Kidney (tissue), 14 donors: Measurements from ENCODE around the gene RBMS3. TPM values are rescaled to one million over a fixed set of nuclear protein-coding genes. Genes with fewer than 3 reads are reported as not detected.

Experiments
- DNase-seq, 5 donors: peaks; one replicate each; pipeline ENCODE4 v3.0.0-alpha.2; 2013 to 2020
- FAIRE-seq: peaks from 2 replicates; lab custom pipeline; 2012; peaks lifted over from hg19 to GRCh38; lab: Jason Lieb, UNC
- H3K27ac ChIP-seq, 2 donors: one replicate each; pipeline ENCODE4 v1.7.0; 2013; ENCODE audit warnings: low read depth in 2 of 2, low read length in 2 of 2, inconsistent platforms in 1 of 2
- H3K27me3 ChIP-seq: one replicate; pipeline ENCODE4 v1.7.1; 2013; ENCODE audit warnings: low read length, inconsistent platforms; ENCODE audit not compliant: control insufficient read depth, insufficient read depth
- H3K36me3 ChIP-seq, 3 donors: one replicate each; pipeline versions ENCODE4 v1.7.0 to v1.7.1; 2013; ENCODE audit warnings: low read length in 3 of 3, control low read depth in 1 of 3, inconsistent platforms in 1 of 3; ENCODE audit not compliant: insufficient read depth in 3 of 3, control insufficient read depth in 2 of 3
- H3K4me1 ChIP-seq, 3 donors: one replicate each; pipeline versions ENCODE4 v1.7.0 to v1.7.1; 2013; ENCODE audit warnings: low read length in 3 of 3, inconsistent platforms in 1 of 3, low read depth in 1 of 3; ENCODE audit not compliant: control insufficient read depth in 2 of 3, insufficient read depth in 2 of 3
- H3K4me3 ChIP-seq, 3 donors: one replicate each; pipeline versions ENCODE4 v1.7.0 to v1.8.1; 2013; ENCODE audit warnings: low read length in 3 of 3, control low read depth in 1 of 3, inconsistent platforms in 1 of 3
- H3K9ac ChIP-seq, 3 donors: one replicate each; pipeline versions ENCODE4 v1.7.0 to v1.7.1; 2013; ENCODE audit warnings: low read length in 3 of 3, control low read depth in 1 of 3, inconsistent platforms in 1 of 3
- H3K9me3 ChIP-seq, 3 donors: one replicate each; pipeline versions ENCODE4 v1.7.0 to v1.7.1; 2013; ENCODE audit warnings: low read length in 3 of 3, control low read depth in 1 of 3, inconsistent platforms in 1 of 3; ENCODE audit not compliant: control insufficient read depth in 2 of 3, insufficient read depth in 1 of 3
- intact Hi-C: fragments of 100-400 bp; cut with DNase I; formaldehyde crosslinking; loops from one replicate; pipeline ENCODE4 v1.11.1; 2022
- polyA plus RNA-seq: library from polyadenylated mRNA; stranded (reverse); fragments of 350-450 nt; fragmentation: Illumina TruSeq; extraction: RNeasy Lipid Tissue Mini Kit (QIAGEN cat#74804); gene quantifications from one replicate; pipeline ENCODE4 v1.2.3, GENCODE V29; 2014; ENCODE audit warnings: low read depth, low replicate concordance; ENCODE audit not compliant: insufficient read depth
- total RNA-seq: library from RNA; stranded (reverse); fragmentation: NEBNext Ultra II Directional; extraction: Animal tissue kit (Norgen Biotek cat#: 25700); gene quantifications from one replicate; pipeline ENCODE4 v1.2.1, GENCODE V29; 2021
- TF ChIP-seq, protein P1 (sequence below): IDR thresholded peaks from 3 replicates; pipeline ENCODE4 v1.5.1; 2012; ENCODE audit warnings: mild to moderate bottlenecking, moderate library complexity, borderline replicate concordance; ENCODE audit not compliant: insufficient read depth; ENCODE audit errors: extremely low read depth
- donor health status: control.
- donor health status: control.
- donor health status: control.
- donor health status: control.
- donor health status: control.
- donor health status: DM: yes; HTN: yes; CAD: no.
- donor health status: Normal renal cell carcinoma (clear cell type).

Gene RBMS3
- total and polyA plus RNA-seq, 2 donors from 2014 or later = 3.2 to 48.8 TPM

DNA sequence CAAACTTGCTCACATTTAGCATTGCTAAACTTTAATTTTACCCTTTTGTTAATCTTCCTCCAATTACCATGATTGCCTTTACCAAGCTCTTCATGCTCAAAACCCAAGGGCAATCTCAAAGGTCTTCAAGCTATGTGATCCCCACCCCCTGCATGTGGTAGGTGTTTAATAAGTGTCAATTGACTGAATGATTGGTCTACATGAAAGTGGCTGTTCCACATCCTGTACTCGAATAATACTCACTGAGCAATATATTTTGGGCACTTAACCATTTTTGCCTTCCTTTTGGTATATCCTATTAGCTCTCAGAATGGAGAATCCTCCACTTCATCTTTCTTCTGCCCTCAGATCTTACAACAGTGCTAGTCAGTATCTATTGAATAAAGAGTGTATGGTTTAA is 17.1 kb downstream of the RBMS3 start:
- TF ChIP-seq, protein P1, sequence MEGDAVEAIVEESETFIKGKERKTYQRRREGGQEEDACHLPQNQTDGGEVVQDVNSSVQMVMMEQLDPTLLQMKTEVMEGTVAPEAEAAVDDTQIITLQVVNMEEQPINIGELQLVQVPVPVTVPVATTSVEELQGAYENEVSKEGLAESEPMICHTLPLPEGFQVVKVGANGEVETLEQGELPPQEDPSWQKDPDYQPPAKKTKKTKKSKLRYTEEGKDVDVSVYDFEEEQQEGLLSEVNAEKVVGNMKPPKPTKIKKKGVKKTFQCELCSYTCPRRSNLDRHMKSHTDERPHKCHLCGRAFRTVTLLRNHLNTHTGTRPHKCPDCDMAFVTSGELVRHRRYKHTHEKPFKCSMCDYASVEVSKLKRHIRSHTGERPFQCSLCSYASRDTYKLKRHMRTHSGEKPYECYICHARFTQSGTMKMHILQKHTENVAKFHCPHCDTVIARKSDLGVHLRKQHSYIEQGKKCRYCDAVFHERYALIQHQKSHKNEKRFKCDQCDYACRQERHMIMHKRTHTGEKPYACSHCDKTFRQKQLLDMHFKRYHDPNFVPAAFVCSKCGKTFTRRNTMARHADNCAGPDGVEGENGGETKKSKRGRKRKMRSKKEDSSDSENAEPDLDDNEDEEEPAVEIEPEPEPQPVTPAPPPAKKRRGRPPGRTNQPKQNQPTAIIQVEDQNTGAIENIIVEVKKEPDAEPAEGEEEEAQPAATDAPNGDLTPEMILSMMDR = no peak
- DNase-seq (no peak), FAIRE-seq (no peak)
- H3K9ac ChIP-seq = no peak overlapping the region
- H3K27me3 ChIP-seq = no peaks in the 10 kb centered on the region
- H3K4me1 ChIP-seq = peaks cover 0 to 2% (median 0%) of the 10 kb centered on the region in 3 donors
- H3K27ac ChIP-seq = no peak overlapping the region
- intact Hi-C loops = no loop called here
- no peaks in the 10 kb centered on the region for H3K36me3 ChIP-seq
- H3K4me3 ChIP-seq = no peak overlapping the region
- H3K9me3 ChIP-seq = no peaks in the 10 kb centered on the region

DNA sequence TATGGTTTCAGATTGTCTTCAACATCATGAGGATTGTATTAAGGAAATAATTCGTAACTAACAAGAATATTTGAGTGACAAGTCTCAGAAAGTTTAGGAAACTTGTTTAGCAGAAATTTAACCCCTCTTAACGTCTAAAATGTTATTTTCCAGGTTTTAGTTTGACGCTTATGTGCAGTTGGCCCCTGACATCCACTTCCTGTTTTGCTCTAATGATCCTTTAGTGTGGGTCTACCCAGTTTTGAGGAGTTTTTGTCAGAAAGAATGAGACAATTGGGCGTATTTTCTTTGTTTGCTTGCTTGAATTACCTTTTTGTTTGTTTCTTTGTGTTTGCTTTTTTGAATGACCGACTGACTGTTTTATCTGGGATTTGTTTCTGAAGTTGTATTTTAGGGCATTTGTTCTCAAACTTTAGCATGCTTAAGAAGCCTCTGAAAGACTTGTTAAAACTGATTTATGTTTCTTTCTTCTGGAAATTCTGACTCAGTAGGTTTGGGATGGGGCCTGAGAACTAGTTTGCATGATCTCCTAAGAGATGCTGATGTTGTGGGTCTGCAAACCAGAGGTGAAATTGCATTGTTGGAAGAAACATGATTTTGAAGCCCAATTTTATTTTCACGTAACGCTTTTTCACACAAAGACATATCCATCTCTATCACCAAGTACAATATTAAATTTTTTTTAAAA is 20.6 kb downstream of the RBMS3 start:
- DNase-seq (no peak), FAIRE-seq (no peak)
- Histone ChIP-seq H3K9ac (no peak overlapping the region), H3K4me1 (no peaks in the 10 kb centered on the region), H3K4me3 (no peak overlapping the region), H3K36me3 (no peaks in the 10 kb centered on the region), H3K27ac (no peak overlapping the region), H3K9me3 (no peaks in the 10 kb centered on the region), H3K27me3 (no peaks in the 10 kb centered on the region)
- intact Hi-C loops = no loop called here
- TF ChIP-seq, protein P1 = no peak

DNA sequence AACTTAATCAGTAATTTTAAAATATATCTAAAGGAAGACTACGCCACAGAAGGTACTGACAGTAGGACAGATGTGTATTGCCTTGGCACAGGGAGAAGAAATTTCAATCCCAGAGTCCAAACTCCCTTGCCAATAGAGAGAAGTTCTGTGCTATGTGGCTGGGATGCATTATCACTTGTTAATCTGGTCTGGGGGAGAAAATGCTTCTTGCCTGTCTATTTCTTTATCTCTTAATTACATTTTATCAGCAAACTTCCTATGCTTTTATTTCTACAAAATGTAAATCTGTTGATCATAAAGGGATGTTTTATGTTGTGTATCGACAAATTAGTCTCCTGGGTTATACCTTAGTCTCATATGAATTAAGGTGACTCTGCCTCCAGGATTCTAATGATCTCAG is 21.7 kb downstream of the RBMS3 start:
- TF ChIP-seq, protein P1 = no peak
- no peaks in the 10 kb centered on the region for H3K4me1 ChIP-seq
- H3K27ac ChIP-seq = no peak overlapping the region
- DNase-seq (no peak), FAIRE-seq (no peak)
- intact Hi-C loops = no loop called here
- H3K27me3 ChIP-seq = no peaks in the 10 kb centered on the region
- H3K9ac ChIP-seq = no peak overlapping the region
- H3K36me3 ChIP-seq = no peaks in the 10 kb centered on the region
- no peak overlapping the region for H3K4me3 ChIP-seq
- H3K9me3 ChIP-seq = no peaks in the 10 kb centered on the region

DNA sequence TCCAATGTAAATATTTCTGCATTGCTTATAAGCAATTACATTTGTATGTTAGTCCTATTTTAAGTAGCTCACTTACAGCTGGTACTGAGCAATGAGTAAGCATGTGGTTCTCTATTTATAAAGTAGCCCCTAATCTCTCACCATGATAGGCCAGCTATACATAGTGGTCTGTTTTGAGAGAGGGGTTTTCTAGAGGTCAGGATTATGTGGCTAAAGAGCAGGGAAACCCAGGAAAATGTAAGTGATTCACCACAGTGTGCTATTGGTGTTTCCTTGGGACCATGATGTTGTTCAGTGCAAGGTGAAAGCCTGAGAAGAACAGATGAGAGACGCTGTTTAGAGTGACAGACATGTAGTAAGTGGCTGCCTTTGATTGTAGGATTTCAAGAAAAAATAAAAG is 26.4 kb downstream of the RBMS3 start:
- no peak for DNase-seq
- Histone ChIP-seq H3K27me3 (no peaks in the 10 kb centered on the region), H3K27ac (no peak overlapping the region), H3K4me1 (no peaks in the 10 kb centered on the region), H3K9ac (no peak overlapping the region), H3K4me3 (no peak overlapping the region), H3K36me3 (no peaks in the 10 kb centered on the region), H3K9me3 (no peaks in the 10 kb centered on the region)
- intact Hi-C loops = no loop called here
- no peak for FAIRE-seq
- TF ChIP-seq, protein P1 = no peak
